ENCODE data around the gene CDH13. TPM values are rescaled to one million over a fixed set of nuclear protein-coding genes. Genes with fewer than 3 reads are reported as not detected.

CDH13 gene
- total RNA-seq, 1 donor from 2014 or later = 25.7 TPM

DNA sequence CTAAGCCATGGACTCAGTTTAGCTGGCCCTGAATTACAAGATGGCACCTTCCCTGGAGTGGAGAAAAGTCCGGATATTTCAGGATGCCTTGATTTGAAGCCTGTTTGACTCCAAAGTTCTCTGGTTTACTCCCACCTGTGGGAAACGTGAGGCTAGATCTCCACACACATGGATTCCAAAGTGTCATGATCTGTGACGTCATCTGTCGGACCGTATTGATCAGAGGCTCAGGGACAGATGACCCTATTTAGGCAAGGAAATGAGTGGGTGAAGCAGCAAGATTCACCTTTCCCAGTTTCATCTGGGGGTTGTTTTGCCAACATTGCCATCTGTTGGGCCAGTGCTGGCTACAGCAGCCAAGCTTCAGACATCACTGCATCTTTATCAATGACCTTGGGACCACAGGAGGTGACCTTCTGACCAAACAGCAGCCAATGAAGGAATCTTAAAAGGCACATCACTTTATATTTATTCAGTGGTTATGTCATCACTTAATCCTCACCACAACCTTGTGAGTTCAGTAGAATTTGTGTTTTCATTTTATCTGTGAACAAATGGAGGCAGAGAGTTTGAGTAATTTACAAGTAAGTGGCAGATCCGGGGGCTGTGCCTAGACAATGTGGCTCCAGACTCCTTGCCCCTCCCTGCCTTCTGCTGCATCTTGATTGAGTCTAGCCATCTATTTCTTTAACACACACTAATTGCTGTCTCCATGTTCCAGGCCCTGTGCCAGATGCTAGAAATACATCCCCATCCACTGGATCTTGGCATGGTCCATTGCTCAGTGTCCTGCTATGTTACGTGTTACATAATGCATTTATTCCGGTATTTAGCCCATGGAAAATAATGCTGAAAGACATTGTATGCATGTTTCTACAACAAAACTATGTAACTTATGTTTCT is 1.5 kb upstream of the CDH13 start:
- DNase-seq (ENCODE audit: low spot score in 2 of 2) (no peak), FAIRE-seq (no peak)

DNA sequence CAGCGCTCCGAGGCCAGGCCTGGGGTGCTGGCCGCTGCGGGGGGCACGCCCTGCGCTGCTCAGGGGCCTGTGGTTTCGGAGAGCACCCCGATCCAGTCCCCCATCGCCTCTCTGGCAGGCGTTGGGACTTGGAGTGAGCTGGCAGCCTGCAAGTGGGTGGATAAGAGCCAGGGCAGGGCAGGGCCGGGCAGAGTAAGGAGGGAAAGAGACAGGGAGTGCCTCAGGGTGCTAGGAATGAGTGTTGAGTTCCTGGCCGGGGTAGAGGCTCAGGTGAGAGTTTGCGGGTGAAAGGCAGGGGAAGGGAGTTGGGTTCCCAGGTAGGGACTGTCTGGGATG is 1.3 kb downstream of the CDH13 start:
- FAIRE-seq (no peak), DNase-seq (ENCODE audit: low spot score in 2 of 2) (no peak)

DNA sequence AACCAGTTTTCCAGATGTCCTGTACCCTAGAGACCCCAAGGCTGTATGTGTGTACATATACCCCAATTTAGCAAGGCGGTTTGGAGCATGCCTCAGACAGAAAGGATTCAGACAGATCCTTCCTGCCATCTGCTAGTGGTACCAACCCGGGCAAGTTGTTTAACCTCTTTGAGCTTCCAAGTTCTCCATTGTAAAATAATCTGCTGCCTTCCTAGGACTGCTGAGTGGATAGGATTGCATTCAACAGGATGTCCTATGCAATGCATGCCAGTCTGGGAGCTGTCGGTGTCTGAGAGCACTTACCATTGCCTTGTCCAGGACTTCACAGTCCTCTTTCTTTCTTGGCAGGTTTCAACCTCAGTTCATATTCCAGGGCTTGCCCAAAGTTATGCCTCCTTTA is 1.9 kb downstream of the CDH13 start:
- DNase-seq (ENCODE audit: low spot score in 2 of 2) (no peak), FAIRE-seq (no peak)

DNA sequence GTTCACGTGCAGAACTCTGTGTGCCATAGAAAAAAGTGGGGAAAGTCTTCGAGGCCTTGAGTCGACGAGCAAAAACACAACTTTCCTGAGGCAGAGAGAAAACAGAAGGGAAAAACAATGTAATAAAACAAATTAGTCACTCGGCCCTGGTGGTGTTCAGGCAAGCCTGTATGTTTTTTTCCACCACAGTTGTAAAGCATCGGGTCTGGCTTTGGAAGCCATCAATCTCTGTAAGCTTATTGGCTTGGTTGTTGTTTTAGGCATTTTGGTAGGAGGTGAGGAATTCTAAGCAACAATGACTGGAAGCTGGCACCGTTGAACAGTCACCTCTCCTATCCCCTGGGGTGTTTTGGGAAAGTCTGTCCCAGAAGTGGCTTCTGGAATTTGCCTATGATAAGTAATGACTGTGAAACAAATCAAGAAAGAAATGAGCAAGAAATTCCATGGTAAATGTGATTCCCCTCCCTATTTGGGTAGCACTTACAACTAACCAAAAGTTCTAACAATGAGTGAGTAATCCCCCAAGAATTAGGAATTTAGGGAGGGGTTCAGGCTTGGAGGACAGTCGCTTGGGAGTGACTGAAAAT is 2.8 kb downstream of the CDH13 start:
- FAIRE-seq = no peak
- DNase-seq (ENCODE audit: low spot score in 2 of 2) = no peak

DNA sequence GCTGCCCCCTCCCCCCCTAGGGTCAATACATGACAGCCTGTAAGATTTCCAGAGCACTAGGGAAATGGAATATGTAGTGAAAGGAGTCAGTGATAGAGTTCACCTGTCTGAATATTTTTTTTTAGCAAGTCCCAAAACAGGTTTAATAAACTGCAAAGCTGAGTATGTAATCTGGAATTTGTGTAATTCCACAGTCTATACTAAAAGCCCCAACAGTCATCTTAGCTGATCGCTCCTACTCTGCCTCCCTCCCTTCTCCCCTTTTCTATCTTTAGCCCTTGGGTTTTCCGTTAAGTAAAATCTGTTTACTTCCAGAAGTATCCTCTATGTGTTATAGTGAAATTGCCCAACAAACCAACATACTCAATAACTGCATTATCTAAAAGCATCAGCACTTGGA is 3.5 kb downstream of the CDH13 start:
- FAIRE-seq (no peak), DNase-seq (ENCODE audit: low spot score in 2 of 2) (no peak)

DNA sequence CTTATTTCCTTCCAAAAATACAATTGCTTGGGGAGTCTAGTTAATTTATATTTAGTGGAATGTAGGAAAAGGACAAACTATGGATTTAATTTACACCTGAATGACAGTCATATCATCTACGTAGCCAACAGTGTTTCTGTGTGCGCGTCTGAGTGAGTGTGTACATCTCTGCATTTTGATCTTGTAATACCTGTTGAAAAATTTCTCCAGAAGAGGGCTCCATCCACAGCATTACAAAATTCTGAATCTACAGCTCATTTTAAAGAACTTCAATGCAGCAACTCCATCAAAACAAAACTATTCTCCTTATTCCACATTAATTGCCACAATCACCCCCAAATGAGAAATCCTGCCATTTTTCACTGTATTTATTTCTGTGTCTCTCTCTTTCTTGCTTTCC is 3.9 kb downstream of the CDH13 start:
- no peak for DNase-seq (ENCODE audit: low spot score in 2 of 2)
- no peak for FAIRE-seq

DNA sequence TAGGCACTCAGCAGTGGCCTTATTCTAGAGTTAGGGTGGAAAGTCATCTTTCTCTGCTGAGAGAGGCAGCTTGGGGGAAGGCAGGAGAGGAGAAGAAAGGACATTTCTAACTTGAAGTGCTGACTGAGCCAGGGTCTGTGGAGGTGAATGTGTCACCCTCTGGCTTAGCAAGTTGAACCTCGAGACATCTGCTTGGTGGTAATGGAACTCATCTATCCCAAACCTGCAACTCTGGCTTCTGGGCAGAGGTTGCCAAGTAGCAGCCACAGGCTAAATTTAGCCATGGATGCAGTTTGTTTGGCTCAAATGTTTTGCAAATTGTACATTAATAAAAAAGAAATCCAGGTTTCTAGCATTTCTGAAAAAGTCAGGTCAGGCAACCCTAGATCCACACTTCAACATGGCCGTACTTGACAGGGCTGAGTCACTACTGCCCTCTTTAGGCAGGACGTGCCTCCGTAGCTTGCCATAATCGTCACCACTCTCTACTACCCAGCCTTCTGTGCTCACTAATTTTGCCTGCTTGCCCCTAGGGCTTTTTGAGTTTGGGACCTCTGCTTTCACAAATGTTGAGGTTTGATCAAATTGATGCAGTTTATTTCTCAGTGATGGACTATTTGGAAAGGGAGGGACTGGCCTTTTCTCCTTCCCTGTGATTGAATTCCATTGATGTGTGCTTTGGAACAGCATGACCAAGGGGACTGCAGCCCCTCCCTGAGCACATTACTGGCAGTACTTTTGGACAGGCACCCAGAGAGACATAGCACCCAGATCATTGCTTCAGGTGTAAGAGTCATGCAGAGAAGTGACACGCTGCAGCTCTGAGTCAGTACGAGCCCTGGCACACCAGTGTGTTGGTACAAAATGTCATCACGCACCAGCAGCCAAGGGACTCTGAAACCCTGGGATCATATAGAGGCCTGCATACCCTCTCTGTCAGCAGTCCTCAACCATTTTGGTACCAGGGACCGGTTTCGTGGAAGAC is 5.2 kb downstream of the CDH13 start:
- DNase-seq (ENCODE audit: low spot score in 2 of 2) = no peak
- no peak for FAIRE-seq

DNA sequence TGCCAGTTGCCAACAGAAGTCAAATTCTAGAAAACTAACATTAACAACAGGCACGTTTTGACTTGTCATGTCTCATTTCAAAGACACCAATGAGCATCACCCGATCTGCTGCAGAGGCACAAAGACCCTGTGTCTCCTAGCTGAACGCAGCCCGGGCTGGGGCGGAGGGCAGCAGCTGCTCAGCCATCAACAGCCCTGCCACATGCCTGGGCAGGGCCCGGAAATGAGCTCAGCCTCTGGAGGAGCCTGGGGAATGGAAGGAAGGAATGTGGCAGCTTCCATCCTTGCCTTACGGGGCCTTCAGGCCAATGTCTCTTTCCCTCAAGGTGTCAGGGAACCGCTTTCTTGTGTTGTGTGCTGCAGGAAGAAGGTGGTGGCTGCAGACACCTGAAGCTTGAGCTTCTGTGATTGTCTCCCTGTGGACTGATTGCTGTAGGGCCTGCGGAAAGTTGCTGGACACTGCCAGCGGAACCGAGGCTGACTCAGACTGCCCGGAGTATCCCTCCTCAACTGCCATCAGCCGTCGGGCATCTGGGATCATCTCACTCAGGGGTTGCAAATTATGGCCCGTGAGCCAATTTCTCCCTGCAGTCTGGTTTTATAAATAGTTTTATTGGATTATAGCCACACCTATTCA is 7.3 kb downstream of the CDH13 start:
- FAIRE-seq = no peak
- DNase-seq (ENCODE audit: low spot score in 2 of 2) = peak; percentile 50

DNA sequence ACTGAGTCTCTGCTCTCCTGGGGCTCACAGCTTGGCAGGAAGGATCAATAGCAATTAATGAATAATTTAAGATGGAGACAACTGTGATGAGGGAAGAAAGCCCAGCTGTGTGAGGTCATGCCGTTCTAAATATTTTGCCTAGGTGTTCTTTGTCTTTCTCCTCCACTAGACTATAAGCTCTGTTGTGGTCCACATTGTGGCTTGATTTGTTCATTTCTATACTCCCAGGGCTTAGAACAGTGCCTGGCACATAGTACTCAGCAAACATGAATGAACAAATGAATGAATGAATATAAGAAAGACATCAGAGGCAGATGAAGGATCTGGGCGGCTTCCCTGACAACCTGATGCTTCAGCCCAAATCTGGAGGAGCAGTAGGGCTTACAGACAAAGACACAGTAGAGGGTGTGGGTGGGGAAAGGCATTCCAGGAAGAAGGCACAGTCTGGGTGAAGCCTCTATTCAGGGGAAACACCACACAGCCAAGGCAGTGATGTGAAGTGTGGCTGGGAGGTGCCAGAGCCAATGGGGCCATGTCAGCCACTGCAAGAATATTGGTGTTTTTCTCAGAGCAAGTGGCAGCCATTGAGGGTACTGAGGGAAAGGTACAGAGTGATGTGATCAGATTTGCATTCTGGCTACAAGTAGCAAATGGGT is 8.3 kb downstream of the CDH13 start:
- FAIRE-seq (no peak), DNase-seq (ENCODE audit: low spot score in 2 of 2) (no peak)

DNA sequence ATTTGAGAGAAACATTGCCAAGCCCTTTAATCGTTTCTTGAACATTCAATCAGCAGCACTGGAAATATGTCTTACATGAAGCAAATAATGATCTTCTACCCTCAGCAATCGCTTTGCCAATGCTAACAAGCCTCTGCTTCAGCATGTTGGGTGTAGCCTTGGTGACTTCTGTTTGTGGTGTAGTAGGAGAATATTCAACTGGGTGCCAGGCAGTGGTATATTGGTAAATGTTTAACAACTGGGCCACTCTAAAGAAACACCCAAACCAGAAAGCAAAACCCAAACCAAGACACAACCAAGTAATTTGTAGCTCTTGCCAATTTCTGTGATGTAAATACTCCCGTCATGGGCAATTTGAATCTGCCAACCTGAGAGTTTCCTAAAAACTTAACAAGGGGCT is 9.7 kb downstream of the CDH13 start:
- no peak for FAIRE-seq
- no peak for DNase-seq (ENCODE audit: low spot score in 2 of 2)

DNA sequence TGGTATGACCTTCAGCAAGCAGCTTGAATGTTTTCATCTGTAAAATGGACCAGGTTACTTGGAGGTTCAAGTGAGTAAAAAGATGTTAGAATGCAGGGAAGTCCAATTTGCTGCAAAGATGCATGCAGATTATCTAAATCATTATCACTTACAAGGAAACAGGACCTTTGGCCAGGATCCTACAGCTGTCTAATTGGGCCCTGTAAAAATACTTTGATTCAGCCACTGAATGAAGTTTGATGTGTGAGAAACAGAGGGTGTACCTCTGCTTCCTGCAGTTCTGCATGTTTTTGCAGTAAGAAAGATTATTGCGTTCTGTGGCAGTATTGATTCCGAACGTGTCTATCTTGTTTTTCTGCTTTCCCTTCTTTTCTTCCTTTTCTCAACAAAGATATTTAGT is 10.2 kb downstream of the CDH13 start:
- FAIRE-seq = no peak

DNA sequence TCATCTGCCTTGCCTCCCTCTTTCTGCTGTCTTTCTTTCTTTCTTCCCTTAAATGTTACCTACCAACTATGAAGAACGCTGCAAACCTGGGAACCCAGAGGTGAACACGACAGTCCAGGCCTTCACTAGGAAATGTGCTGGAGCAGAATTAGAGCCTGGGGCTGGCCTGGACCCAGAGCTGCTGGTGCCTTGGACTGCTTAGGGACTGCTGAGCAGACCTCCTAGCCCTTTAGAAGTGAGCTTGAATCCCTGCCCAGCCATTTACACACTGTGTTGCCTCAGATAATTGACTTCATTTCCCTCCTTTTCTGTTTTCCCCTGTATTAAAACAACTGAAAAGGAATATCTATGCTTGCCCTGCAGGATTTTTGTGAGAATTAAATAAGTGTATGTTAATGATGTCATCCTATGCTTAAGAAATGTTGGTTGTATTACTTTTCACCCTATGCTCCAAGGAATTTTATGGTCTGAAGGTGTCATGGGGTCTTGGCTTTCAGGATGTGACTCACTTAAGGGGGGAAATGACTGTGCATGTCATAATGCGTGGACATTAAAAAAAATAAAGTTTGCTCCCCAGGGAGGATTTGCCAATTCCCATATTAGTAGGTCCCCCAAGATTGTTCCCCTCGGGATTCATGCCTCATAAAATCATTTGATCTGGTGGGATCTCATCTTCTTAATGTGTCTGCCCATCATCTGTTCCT is 11.5 kb downstream of the CDH13 start:
- DNase-seq (ENCODE audit: low spot score in 2 of 2) = no peak
- FAIRE-seq = no peak

More for the DNA sequence above, 10.2 kb downstream of the CDH13 start:
- no peak for DNase-seq (ENCODE audit: low spot score in 2 of 2)

DNA sequence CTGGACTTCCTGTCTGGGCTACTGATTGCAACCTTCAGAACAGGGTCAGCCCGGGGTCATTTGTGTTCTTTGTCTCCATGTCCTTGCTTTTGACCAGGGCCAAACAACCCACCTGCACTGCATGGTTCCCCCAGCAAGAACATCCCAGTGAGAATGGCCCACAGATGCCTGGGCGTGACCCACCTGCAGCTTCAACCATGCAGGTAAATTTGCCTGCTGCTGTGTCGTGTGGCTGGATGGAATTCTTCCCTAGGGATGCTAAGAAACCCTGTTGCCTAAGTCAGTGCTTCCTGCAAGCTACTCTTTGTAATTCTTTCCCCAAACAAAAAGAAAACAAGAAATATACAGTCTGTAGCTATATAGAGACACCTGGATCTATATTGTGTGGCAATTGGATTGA is 12.5 kb downstream of the CDH13 start:
- no peak for FAIRE-seq
- no peak for DNase-seq (ENCODE audit: low spot score in 2 of 2)

DNA sequence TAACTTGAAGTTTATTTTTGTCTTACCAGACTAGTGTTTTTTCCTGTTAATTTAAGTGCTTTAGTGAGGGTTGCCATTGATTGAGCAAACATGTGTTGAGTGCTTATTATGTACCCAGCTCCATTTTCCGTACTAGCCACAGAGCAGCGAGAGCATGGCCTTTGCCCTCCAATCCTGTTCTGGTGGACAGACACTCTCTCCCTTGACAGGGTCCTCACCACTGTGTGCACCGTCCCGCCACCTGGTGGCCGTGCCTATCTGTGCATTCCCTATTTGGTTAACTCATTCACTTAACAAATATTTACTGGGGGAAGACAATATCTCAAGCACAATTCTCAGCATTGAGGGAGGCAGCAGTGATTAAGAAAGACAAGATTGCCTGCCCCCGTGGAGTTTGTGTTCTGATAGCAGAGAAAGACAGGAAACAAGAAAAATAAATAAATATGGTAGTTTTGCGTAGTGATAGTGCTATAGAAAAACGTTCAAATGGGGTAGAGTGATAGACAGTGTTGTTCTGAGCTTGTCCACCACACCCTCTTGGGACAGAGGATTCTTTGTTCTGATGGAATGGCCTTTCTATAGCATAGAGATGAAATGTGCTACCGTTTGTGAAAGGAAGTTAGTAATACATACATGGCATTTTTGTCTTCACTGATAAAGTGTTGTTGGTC is 13.0 kb downstream of the CDH13 start:
- FAIRE-seq = no peak
- DNase-seq (ENCODE audit: low spot score in 2 of 2) = no peak

DNA sequence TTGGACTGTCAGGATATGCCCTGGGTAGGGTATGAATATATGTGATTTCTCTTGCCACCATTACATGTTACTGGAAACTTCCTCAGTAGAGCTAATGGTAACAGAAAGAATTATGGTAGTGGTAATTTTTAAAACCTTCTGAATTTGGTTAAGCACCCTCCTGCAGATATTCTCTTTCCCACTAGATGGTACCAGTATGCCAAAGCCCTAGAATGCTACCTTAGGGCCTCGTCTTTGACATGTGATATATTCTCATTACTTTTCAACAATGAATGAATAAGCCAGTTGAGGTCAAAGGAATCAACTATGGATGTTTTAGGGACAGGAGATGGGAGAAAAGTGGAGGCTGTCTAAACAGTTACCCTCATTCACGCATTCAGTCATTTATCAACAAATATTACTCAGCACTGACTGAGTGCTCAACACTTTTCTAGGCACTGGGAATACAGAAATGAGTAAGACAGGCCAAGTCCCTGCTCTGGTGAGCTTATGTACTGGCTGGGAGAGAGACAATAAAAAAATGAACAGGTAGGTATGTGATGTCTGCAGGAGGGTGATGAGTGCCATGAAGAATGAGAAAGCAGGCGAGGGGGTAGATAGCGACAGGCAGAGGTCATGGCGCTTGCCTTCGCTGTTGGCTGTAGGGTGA is 14.7 kb downstream of the CDH13 start:
- FAIRE-seq (no peak), DNase-seq (ENCODE audit: low spot score in 2 of 2) (no peak)

DNA sequence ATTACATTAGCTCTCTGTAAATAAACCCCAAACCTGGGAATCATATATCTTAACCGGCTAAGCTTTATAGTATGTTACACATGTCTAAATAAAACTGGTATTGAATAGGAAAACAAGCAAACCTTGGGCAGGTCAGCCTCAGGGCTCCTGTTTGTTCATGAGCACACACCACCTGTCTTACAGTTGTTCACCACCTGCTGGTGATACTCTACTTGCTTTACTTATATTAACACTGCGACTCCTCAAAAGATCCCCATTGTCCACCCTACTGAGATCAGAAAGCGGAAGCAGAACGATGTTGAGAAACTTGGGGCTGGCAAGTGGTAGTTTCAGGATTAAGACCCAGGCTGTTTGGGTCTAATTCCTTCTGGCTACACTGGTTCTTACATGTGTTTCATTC is 16.4 kb downstream of the CDH13 start:
- no peak for FAIRE-seq
- no peak for DNase-seq (ENCODE audit: low spot score in 2 of 2)

DNA sequence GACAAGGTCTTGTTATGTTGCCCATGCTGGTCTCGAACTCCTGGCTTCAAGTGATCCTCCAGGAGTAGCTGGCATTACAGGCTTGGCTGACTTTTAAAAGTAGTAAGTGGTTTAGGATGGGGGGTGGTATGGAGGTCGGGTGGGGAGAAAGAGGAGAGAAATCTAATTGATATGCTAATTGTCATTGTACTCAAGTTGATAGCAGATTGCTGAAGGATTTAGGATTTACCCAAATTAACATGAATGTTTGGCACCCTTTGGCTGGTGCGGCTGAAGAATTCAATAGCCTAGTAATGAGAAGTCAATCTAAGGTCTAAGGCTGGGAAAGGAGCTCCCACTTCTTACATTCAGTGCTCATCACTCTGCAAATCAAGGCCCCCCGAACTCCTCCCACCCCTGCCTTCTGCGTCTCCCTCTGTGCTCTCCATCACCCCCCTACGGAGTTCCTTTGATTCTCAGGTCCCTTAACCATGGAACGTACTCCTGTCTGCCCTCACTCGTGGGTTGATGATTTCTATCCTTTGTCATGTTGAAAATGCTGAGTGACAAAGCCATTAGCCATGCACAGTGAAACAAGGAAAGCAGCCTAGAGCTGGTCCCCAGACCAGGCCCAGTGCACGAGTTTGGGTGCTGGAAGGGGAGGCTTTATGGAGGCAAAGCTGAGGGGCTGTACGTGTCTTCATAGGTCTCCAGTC is 17.3 kb downstream of the CDH13 start:
- FAIRE-seq = no peak

DNA sequence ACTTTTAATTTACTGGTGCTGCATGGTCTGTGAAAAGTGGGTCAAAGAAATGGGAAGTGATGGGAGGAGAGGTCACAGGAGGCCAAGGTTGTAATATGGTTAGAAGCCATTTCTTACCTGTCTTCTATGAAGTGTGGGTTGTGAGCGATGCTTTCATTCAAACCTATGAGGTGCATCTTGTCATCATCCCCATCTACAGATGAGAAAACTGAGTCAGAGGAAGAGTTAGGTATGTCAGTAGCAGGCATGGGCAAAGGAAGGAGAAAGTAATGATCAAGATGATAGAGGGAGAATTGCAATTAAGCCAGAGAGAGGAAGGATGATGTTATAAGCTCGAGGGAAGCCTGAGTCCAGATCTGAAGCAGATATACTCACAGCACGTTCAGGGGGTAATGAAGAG is 19.7 kb downstream of the CDH13 start:
- no peak for DNase-seq (ENCODE audit: low spot score in 2 of 2)
- no peak for FAIRE-seq

More for the DNA sequence above, 17.3 kb downstream of the CDH13 start:
- no peak for DNase-seq (ENCODE audit: low spot score in 2 of 2)
